Caco-2 (cell line): ENCODE measurements around the gene PDX1. TPM values are rescaled to one million over a fixed set of nuclear protein-coding genes. Genes with fewer than 3 reads are reported as not detected.

Source experiments
- BruUV-seq: library from RNA; stranded (reverse); fragments of 400-500 nt; replicated peaks from 2 replicates; lab custom pipeline; 2021; lab: Mats Ljungman, UMichigan
- CTCF ChIA-PET: fragments of 300-600 bp; sonication (Branson Sonifier 250); formaldehyde crosslinking; loops from one replicate; lab custom pipeline; 2022; ENCODE audit warnings: antibody characterized with exemption; lab: Charles Lee
- POLR2A ChIA-PET: fragments of 300-600 bp; sonication (Branson Sonifier 250); formaldehyde crosslinking; loops from one replicate; lab custom pipeline; 2022; ENCODE audit warnings: antibody characterized with exemption; lab: Charles Lee
- DNase-seq, 2 experiments: peaks; one replicate each; pipeline versions ENCODE4 v3.0.0 to v3.0.0-alpha.2; 2020 to 2022
- H3K27me3 ChIP-seq: replicated peaks from 2 replicates; pipeline ENCODE4 v1.6.0; 2011; ENCODE audit warnings: low read length; ENCODE audit not compliant: control insufficient read depth, insufficient read depth
- H3K36me3 ChIP-seq: 2 replicates; pipeline ENCODE4 v1.5.1; 2011; ENCODE audit warnings: low read length; ENCODE audit not compliant: control insufficient read depth, insufficient read depth
- H3K4me1 ChIP-seq: fragments of 250-450 bp; sonication (Bioruptor Pico); 2 replicates; pipeline ENCODE4 v1.5.1; 2020; ENCODE audit warnings: mild to moderate bottlenecking
- H3K4me3 ChIP-seq: 2 replicates; pipeline ENCODE4 v1.5.1; 2011; ENCODE audit warnings: low read depth, mild to moderate bottlenecking, control low read depth, low read length
- H3K9me3 ChIP-seq: fragments of 250-450 bp; sonication (Bioruptor Pico); 2 replicates; pipeline ENCODE4 v1.5.1; 2020; ENCODE audit warnings: mild to moderate bottlenecking, moderate library complexity
- H3K27ac Mint-ChIP-seq: one replicate; pipeline ENCODE4 v1.8.0; 2022; ENCODE audit warnings: mixed read lengths; ENCODE audit not compliant: unreplicated experiment
- H3K27me3 Mint-ChIP-seq: one replicate; pipeline ENCODE4 v1.8.0; 2022; ENCODE audit warnings: mixed read lengths; ENCODE audit not compliant: insufficient read depth, unreplicated experiment
- H3K36me3 Mint-ChIP-seq: one replicate; pipeline ENCODE4 v1.8.0; 2022; ENCODE audit warnings: mild to moderate bottlenecking, mixed read lengths; ENCODE audit not compliant: insufficient read depth, unreplicated experiment
- H3K4me1 Mint-ChIP-seq: one replicate; pipeline ENCODE4 v1.8.0; 2022; ENCODE audit warnings: low read depth, mixed read lengths; ENCODE audit not compliant: unreplicated experiment
- H3K4me3 Mint-ChIP-seq: one replicate; pipeline ENCODE4 v1.8.0; 2022; ENCODE audit warnings: mild to moderate bottlenecking, moderate library complexity, mixed read lengths; ENCODE audit not compliant: unreplicated experiment
- H3K9me3 Mint-ChIP-seq: one replicate; pipeline ENCODE4 v1.8.0; 2022; ENCODE audit warnings: mixed read lengths; ENCODE audit not compliant: unreplicated experiment
- intact Hi-C: fragments of 100-400 bp; cut with micrococcal nuclease; formaldehyde crosslinking; loops from one replicate; pipeline ENCODE4 v1.10.0; 2022; ENCODE audit not compliant: unreplicated experiment
- total RNA-seq: library from RNA; stranded (reverse); gene quantifications from 2 replicates; pipeline ENCODE4 v1.2.3, GENCODE V29; 2022
- TF ChIP-seq, protein P1 (sequence below), 2 experiments: fragments of 200-600 bp in 1 of 2; IDR thresholded peaks; 1 replicate in 1 of 2; 2 replicates in 1 of 2; pipeline versions ENCODE4 v1.5.1 to v1.8.0; 2011 to 2022; ENCODE audit warnings: antibody characterized with exemption in 1 of 2, control low read depth in 1 of 2, inconsistent platforms in 1 of 2, low read depth in 1 of 2, low read length in 1 of 2, mild to moderate bottlenecking in 1 of 2, moderate library complexity in 1 of 2; ENCODE audit not compliant: insufficient read depth in 1 of 2, severe bottlenecking in 1 of 2, unreplicated experiment in 1 of 2

PDX1 gene
- total RNA-seq, 1 experiment from 2014 or later = 3.7 TPM

DNA sequence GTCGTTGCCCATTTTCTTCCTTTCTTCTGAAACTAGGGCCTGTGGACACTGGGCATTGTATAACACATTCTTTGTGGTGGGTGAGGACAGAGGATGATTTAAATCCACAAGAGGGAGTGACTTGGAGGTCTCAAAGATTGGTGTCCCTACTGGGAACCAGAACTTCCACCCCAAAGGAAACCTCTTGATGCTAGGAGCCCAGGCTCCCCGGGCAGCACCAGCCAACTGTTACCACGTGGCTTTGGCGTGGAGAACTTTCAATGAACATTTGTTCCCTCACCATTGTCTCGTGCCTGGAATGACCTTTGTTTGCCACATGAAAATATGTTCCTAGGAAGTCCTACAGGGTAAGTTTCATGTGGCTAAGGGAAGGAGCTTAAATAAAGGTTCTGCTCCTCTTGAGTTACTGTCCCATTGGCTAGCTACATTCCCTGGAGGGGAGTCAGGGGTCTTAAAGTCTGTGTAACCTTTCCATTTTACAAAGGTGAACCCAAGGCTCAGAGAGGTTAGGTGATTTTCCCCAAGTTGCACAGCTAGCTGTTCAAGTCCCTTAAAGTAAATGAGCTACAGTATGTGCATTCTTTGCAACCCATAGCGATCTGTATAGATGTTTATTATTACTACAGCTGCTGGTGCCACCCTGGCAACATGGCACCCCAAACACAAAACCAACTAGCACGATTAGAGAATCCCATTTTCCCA, 54.3 kb downstream of the PDX1 start:
- peaks cover 43% of the 10 kb centered on the region for H3K4me1 ChIP-seq
- Mint-ChIP-seq H3K4me3 (no peak overlapping the region), H3K4me1 (peaks cover 12% of the 10 kb centered on the region), H3K27me3 (no peaks in the 10 kb centered on the region), H3K27ac (no peak overlapping the region), H3K36me3 (peaks cover 7% of the 10 kb centered on the region), H3K9me3 (no peaks in the 10 kb centered on the region)
- DNase-seq = no peak
- H3K4me3 ChIP-seq = no peak overlapping the region
- BruUV-seq = no TSS peak
- intact Hi-C loops = no loop called here
- H3K9me3 ChIP-seq = no peaks in the 10 kb centered on the region
- TF ChIP-seq, protein P1, sequence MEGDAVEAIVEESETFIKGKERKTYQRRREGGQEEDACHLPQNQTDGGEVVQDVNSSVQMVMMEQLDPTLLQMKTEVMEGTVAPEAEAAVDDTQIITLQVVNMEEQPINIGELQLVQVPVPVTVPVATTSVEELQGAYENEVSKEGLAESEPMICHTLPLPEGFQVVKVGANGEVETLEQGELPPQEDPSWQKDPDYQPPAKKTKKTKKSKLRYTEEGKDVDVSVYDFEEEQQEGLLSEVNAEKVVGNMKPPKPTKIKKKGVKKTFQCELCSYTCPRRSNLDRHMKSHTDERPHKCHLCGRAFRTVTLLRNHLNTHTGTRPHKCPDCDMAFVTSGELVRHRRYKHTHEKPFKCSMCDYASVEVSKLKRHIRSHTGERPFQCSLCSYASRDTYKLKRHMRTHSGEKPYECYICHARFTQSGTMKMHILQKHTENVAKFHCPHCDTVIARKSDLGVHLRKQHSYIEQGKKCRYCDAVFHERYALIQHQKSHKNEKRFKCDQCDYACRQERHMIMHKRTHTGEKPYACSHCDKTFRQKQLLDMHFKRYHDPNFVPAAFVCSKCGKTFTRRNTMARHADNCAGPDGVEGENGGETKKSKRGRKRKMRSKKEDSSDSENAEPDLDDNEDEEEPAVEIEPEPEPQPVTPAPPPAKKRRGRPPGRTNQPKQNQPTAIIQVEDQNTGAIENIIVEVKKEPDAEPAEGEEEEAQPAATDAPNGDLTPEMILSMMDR (IDR thresholded peaks at IDR 0.05; ENCODE audit: insufficient read depth in 1 of 2, low read depth in 1 of 2, low read length in 1 of 2, severe bottlenecking in 1 of 2, unreplicated experiment in 1 of 2) = no peak
- H3K36me3 ChIP-seq = no peaks in the 10 kb centered on the region
- POLR2A ChIA-PET = no interaction called here
- no peaks in the 10 kb centered on the region for H3K27me3 ChIP-seq
- CTCF ChIA-PET = interaction anchor here (0.7 to 1.5 kb wide), 2 partner anchors 20 to 59 kb away, joined by 4 to 9 read pairs; no protein-coding TSS in a partner anchor

Other genes with a start within 250 kb of the PDX1 start
- gene GSX1, start 127.5 kb upstream of the PDX1 start, total RNA-seq = not detected in 2 replicates
- gene CDX2, start 49.3 kb downstream of the PDX1 start, total RNA-seq = 104 and 109 TPM in 2 replicates
- 5.2 and 8.1 TPM in 2 replicates for gene URAD, start 68.7 kb downstream of the PDX1 start, total RNA-seq
- gene FLT3, start 180.6 kb downstream of the PDX1 start, total RNA-seq = 0.09 TPM in 1 of 2 replicates, not detected in the other
- 37.5 and 38.4 TPM in 2 replicates for gene PAN3, start 218.5 kb downstream of the PDX1 start, total RNA-seq